ENCODE results near the gene ANTXR1.
A peak's percentile ranks its signal among the peaks of the same experiment; 100 is the strongest.

Gene ANTXR1

GRCh38 chr2:69013142-69013839 is at the start of gene ANTXR1:
Gene ANTXR1 (plus strand): TSS chr2:69013179. CDS start chr2:69013500, 321 bp downstream.
- DNase-seq = peak; percentile 88

DNA sequence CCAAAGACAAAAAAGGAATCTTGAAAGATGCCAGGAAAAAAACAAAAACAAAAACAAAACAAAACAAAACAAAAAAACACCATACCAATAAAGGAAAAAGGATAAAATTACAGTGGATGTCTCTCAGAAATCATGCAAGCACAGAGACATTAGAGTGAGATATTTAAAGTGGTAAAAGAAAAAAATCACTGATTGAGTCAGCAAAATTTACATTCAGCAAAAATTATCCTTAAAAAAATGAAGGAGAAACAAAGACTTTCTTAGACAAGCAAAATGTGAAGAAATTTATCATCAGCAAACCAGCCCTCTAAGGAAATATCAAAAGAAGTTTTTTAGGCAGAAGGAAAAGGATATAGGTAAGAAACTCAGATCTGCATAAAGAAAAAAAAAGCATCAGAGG is 48.7 kb upstream of the ANTXR1 start:
- DNase-seq = no peak

DNA sequence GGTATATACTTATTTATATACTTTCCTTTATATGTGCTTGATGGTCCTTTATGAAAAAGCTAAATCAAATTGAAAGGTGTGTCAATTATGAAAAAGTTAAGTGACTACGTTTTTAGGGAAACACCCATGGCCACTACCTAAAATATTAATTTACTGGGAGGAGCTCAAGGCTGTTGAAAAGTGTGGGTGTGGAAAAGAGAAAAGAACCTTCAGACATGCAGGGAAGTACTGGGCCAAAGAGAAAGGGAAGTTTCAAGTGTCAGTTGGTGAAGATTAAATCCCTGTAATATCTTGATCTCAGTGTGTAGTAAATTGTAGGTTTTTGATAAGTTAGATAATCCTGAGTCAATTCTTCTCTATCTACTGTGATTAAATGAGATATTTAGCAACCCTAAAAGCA is 44.8 kb upstream of the ANTXR1 start:
- DNase-seq = no peak

- no peak for DNase-seq
Observed at GRCh38 chr2:68969736-68970490, 43.1 kb upstream of the ANTXR1 start.

- DNase-seq = no peak
Observed at GRCh38 chr2:68970566-68971265, 42.3 kb upstream of the ANTXR1 start.

DNA sequence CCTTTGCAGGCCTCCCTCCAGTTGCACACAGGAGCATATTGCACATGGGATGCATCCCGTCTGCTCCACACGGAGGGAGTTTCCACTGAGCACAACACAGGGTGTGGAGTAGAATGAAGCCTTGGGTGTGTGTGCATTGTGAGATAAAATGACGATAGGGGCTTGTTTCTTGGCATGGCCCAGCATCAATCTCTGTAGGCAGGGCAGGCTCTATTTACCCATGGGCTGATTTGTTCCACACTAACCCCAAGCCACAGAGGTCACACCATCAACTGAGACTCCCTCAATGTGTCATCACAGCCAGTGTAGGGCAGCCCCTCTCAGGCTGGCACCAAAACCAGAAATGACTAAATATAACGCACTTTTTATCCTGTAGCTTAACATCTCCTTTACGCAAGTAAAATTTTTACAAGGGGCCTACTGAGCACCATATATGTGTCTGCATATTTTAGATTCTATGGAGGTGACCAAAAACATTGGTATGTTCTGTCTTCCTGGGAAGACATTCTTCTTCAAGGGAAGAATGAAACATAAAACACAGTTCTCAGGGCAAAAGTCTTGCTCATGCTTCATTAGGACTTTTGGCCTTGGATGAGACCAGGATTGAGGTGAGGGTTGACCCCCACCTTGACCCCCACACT is 41.3 kb upstream of the ANTXR1 start:
- DNase-seq = no peak

DNA sequence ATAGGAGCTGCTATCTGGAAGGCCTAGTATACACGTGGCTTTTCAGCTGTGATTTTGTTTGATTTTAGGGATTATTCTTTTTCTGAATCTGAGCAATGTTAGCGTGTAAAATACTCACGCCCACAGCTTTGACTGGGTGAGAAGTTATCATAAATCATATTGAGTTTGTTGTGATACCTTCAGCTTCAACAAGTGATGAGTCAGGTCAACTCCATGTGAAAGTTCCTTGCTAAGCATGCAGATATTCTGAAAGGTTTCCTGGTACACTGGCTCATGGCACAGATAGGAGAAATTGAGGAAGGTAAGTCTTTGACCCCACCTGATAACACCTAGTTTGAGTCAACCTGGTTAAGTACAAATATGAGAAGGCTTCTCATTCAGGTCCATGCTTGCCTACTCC is 38.7 kb upstream of the ANTXR1 start, which contains the start of gene GKN1:
Gene GKN1 (plus strand): TSS at position 386 of the 400 bp plus-strand sequence. CDS start 42 bp downstream, outside the sequence.
- DNase-seq = no peak

DNA sequence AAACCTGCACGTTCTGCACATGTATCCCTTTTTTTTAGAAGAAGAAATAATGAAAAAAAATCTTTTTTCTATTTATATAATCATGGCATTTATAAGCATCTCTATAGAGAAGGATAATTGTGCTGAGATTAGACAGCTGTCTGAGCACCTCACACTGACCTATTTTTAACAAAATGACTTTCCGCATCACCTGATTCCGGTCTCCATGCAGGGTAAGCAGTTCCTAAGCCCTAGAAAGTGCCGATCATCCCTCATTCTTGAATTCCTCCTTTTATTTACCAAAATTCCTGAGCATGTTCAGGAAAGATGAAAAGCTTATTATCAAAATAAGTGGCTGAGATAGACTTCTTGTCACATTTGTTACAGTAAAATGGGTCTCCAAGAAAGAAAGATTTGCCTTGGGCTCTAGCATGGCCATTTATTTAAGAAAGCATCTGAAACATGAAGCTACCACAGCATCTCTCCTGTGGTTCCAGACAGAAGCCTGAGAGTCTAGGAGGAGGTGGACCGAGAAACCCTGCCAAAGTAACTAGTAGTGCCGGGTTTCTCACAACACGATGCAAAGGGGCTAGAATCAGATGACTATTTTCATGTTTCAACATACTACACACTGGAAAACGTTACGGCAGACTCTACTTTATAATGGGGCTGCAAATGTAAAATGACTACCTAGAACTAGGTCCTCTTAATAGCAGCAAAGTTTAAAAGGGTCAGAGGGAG is 37.9 kb upstream of the ANTXR1 start:
- no peak for DNase-seq

DNA sequence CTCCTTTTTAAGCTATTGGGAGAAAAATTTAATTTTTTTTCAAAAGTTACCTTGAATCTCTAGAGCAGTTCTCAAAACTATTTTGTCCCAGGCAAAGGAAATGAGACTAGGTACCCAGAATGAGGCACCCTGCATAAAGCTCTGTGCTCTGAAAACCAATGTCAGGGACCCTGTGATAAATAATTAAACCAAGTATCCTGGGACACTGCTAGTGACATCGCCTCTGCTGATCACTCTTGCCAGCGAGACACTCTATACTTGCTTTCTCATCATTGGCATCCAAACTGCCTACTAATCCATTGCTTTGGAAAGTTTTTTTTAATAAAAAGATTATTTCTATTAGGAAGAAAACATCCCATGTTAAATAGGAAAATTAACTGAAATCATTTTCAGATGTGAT is 37.1 kb upstream of the ANTXR1 start:
- no peak for DNase-seq

GRCh38 chr2:68977453-68977852 is 35.5 kb upstream of the ANTXR1 start:
- DNase-seq = no peak

- no peak for DNase-seq
Observed at GRCh38 chr2:68978098-68978497, 34.9 kb upstream of the ANTXR1 start.

DNA sequence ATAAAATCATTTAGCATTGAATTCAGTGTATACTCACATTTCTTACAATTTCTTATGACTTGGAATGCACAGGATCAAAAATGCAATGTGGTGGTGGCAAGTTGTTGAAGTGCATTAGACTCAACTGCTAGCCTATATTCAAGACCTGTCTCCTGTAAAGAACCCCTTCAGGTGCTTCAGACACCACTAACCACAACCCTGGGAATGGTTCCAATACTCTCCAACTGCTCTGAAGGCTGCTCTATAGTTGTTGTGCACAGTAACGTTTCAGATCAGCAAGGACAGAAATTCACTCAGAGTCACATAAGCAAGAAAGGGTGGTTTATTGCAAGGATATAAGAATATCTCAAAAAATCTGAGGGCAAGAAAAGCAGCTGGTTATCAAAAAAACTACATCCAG is 32.0 kb upstream of the ANTXR1 start:
- no peak for DNase-seq

GRCh38 chr2:68987021-68987503 is 25.9 kb upstream of the ANTXR1 start:
- no peak for DNase-seq

DNA sequence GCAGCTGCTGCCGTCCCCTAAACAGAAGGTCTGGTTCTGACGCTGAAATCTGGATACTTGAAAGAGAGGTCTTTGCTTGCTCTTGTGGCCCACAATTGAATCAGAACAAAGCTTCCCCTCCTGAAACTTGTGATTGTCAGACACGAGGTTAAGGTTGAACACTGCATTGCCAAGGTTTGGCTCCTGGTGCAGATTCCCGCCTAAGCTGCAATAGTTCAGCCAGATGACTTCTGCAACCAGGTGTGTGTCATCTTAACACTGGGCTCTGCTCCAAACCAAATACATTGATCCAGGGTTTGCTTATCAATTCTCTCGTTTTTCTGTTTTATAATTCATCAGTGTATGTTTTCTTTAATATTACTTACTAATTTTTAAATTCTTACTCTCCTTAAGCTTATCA is 23.9 kb upstream of the ANTXR1 start:
- DNase-seq = no peak

- DNase-seq = no peak
Observed at GRCh38 chr2:68992341-68992740, 20.6 kb upstream of the ANTXR1 start.

GRCh38 chr2:68992933-68993332 is 20.0 kb upstream of the ANTXR1 start:
- DNase-seq = no peak

DNA sequence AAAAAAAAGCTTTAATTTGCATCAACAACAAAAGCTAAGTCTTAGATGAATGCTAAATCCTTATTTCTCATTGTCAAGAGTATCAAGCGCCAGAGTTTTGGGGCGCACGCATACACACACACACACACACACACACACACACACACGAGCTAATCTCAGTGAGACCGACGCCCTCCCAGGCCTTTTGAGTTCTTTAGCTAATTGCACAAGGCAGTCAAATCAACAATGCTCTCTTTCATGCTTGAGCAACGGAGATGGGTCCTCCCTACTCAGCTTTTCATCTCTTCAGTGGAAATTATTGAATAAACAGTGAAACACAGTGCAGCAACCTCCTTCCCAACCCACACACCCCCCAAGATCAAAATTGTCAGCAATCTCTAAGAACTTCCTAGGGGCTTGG is 19.3 kb upstream of the ANTXR1 start:
- DNase-seq = no peak

- no peak for DNase-seq
Observed at GRCh38 chr2:68994864-68995263, 18.1 kb upstream of the ANTXR1 start.

- no peak for DNase-seq
Observed at GRCh38 chr2:68995916-68996315, 17.1 kb upstream of the ANTXR1 start.

GRCh38 chr2:68997401-68997800 is 15.6 kb upstream of the ANTXR1 start:
- no peak for DNase-seq

DNA sequence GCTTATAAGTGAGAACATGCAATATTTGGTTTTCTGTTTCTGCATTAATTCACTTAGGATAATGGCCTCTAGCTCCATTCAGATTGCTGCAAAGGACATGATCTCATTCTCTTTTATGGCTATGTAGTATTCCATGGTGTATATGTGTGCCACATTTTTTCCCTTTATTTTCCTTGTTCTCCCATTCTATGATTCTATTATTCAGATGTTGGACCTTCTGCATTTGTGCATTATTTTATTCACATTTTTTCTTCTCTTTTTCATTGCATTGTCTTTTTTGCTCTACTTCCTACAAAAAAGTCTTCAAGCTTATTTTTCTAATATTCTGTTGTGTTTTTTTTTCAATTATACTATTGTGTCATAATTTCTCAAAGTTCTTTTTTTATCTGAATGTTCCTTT is 11.1 kb upstream of the ANTXR1 start:
- DNase-seq = no peak

GRCh38 chr2:69003731-69004130 is 9.2 kb upstream of the ANTXR1 start:
- DNase-seq = no peak

Measured in NCI-H82 (cell line).